ENCODE measurements around the gene ITPK1. TPM values are rescaled to one million over a fixed set of nuclear protein-coding genes. Genes with fewer than 3 reads are reported as not detected.

The ITPK1 gene
- total and polyA plus RNA-seq, 2 experiments from 2014 or later = 35.9 to 101 TPM

GRCh38 chr14:92963301-92964123 lies 152.2 kb downstream of the ITPK1 start (continued):
- TF ChIP-seq ZNF462 (CRISPR knock-in tag; IDR thresholded peaks at IDR 0.05) = no peak
- no peak for TF ChIP-seq ETS1 (IDR thresholded peaks at IDR 0.05)
- no peak for TF ChIP-seq JUNB (IDR thresholded peaks at IDR 0.05; ENCODE audit: unreplicated experiment)

GRCh38 chr14:92962831-92963095 lies 153.0 kb downstream of the ITPK1 start:
- Histone ChIP-seq H3K79me2 (replicated peaks; ENCODE audit: insufficient read depth) (peaks cover 32% of the 10 kb centered on the region), H3K36me3 (ENCODE audit: insufficient read depth) (no peaks in the 10 kb centered on the region), H3K27ac (ENCODE audit: low read depth) (no peak overlapping the region), H3K9me2 (ENCODE audit: insufficient read depth) (no peaks in the 10 kb centered on the region), H3K4me2 (no peak overlapping the region), H2AFZ (no peak overlapping the region), H3K27me3 (ENCODE audit: insufficient read depth) (no peaks in the 10 kb centered on the region), H4K20me1 (replicated peaks; ENCODE audit: insufficient read depth) (peaks cover 24% of the 10 kb centered on the region), H3K4me1 (ENCODE audit: insufficient read depth) (no peaks in the 10 kb centered on the region; the same call in 1 of the 2 replicates), H3F3A (replicated peaks; ENCODE audit: low read depth) (no peaks in the 10 kb centered on the region), H3K4me3 (no peak overlapping the region)
- Mint-ChIP-seq H3K4me3 (no peak overlapping the region), H3K9me3 (0 out of 3 replicates have a peak, but pooled peaks cover 5% of the 10 kb centered on the region), H3K36me3 (ENCODE audit: low read depth) (peaks cover 35% of the 10 kb centered on the region), H3K27me3 (ENCODE audit: insufficient read depth, low read depth, poor library complexity) (peaks cover 13% of the 10 kb centered on the region), H3K4me1 (peaks cover 22% of the 10 kb centered on the region), H3K27ac (no peak overlapping the region)
- DNase-seq (ENCODE audit: low spot score) (no peak), ATAC-seq (no peak)
- no peak for TF ChIP-seq ZNF114 (CRISPR knock-in tag; IDR thresholded peaks at IDR 0.05)
- no peak for TF ChIP-seq CTCF (conservative IDR thresholded peaks at IDR 0.05; ENCODE audit: low read depth in 2 of 2)
- no peak for TF ChIP-seq ZNF331 (CRISPR knock-in tag; IDR thresholded peaks at IDR 0.05; ENCODE audit: low read depth)

Data from GM23338 (cell line).